Common myeloid progenitor, CD34-positive (primary cell): ENCODE measurements around the gene GNB1L.

ENCODE experiments used
- CTCF ChIA-PET: fragments of 350-600 bp; sonication (Branson Sonifier 250); formaldehyde crosslinking; loops from one replicate; lab custom pipeline; 2021; ENCODE audit warnings: antibody characterized with exemption; lab: Charles Lee
- POLR2A ChIA-PET: fragments of 350-600 bp; sonication (Branson Sonifier 250); formaldehyde crosslinking; loops from one replicate; lab custom pipeline; 2021; ENCODE audit warnings: antibody characterized with exemption; lab: Charles Lee
- DNase-seq, 3 donors: peaks; one replicate each; pipeline versions ENCODE4 v3.0.0 to v3.0.0-alpha.2; 2013
- H3K27ac ChIP-seq, 2 experiments: 1 replicate in 1 of 2; 2 replicates in 1 of 2; pipeline ENCODE4 v1.7.0; 2013; ENCODE audit warnings: inconsistent platforms in 2 of 2, low read length in 2 of 2, mild to moderate bottlenecking in 2 of 2, low read depth in 1 of 2, moderate library complexity in 1 of 2; ENCODE audit not compliant: severe bottlenecking in 2 of 2, insufficient read depth in 1 of 2, poor library complexity in 1 of 2
- H3K27me3 ChIP-seq, 5 experiments: replicated peaks in 2 of 5; 1 replicate in 3 of 5; 2 replicates in 2 of 5; pipeline versions ENCODE4 v1.6.1 to v1.7.0; 2013; ENCODE audit warnings: low read length in 4 of 5, mild to moderate bottlenecking in 2 of 5, moderate library complexity in 2 of 5, inconsistent platforms in 1 of 5; ENCODE audit not compliant: insufficient read depth in 5 of 5, control insufficient read depth in 4 of 5
- H3K36me3 ChIP-seq, 4 experiments: 1 replicate in 2 of 4; 2 replicates in 2 of 4; pipeline versions ENCODE4 v1.6.1 to v1.7.0; 2013; ENCODE audit warnings: low read length in 3 of 4, control low read depth in 1 of 4, mild to moderate bottlenecking in 1 of 4; ENCODE audit not compliant: control insufficient read depth in 4 of 4, insufficient read depth in 4 of 4
- H3K4me1 ChIP-seq, 4 experiments: 1 replicate in 3 of 4; 2 replicates in 1 of 4; pipeline versions ENCODE4 v1.6.1 to v1.7.1; 2013; ENCODE audit warnings: low read length in 3 of 4, mild to moderate bottlenecking in 3 of 4, control low read depth in 1 of 4, inconsistent platforms in 1 of 4, moderate library complexity in 1 of 4; ENCODE audit not compliant: control insufficient read depth in 4 of 4, insufficient read depth in 4 of 4; ENCODE audit errors: control extremely low read depth in 1 of 4
- H3K4me3 ChIP-seq, 7 experiments: 1 replicate in 4 of 7; 2 replicates in 3 of 7; pipeline versions ENCODE4 v1.5.1 to v1.7.0; 2013; ENCODE audit warnings: mild to moderate bottlenecking in 7 of 7, low read length in 6 of 7, moderate library complexity in 6 of 7, inconsistent platforms in 2 of 7, low read depth in 2 of 7, control low read depth in 1 of 7; ENCODE audit not compliant: insufficient read depth in 4 of 7, control insufficient read depth in 1 of 7; ENCODE audit errors: extremely low read depth in 1 of 7
- H3K9me3 ChIP-seq, 5 experiments: 1 replicate in 4 of 5; 2 replicates in 1 of 5; pipeline versions ENCODE4 v1.6.1 to v1.7.1; 2013; ENCODE audit warnings: low read length in 4 of 5, mild to moderate bottlenecking in 2 of 5, inconsistent platforms in 1 of 5, low read depth in 1 of 5, moderate library complexity in 1 of 5; ENCODE audit not compliant: control insufficient read depth in 4 of 5, insufficient read depth in 2 of 5; ENCODE audit errors: control extremely low read depth in 1 of 5
- WGBS: methylation state at CpG from one replicate; pipeline ENCODE4 v1.1.5; 2013; ENCODE audit not compliant: insufficient coverage; 5-methylcytosine and 5-hydroxymethylcytosine counted together

Gene GNB1L

GRCh38 chr22:19743651-19744050 lies 111.0 kb downstream of the GNB1L start:
- Histone ChIP-seq H3K27ac (no peak overlapping the region), H3K4me3 (no peak overlapping the region), H3K4me1 (no peaks in the 10 kb centered on the region), H3K9me3 (no peaks in the 10 kb centered on the region), H3K36me3 (no peaks in the 10 kb centered on the region), H3K27me3 (peaks cover 0 to 2% (median 0%) of the 10 kb centered on the region in 5 experiments)
- DNase-seq: no peak
- ChIA-PET CTCF (interaction anchor here (0.9 kb wide), 1 partner anchor 20 kb away, joined by 3 read pairs; no protein-coding TSS in a partner anchor), POLR2A (no interaction called here)
- WGBS: 100% methylated on average over 4 of the region's 4 CpGs

GRCh38 chr22:19743081-19743480 lies 111.6 kb downstream of the GNB1L start:
- H3K27ac ChIP-seq: no peak overlapping the region
- 96% methylated on average over 5 of the region's 6 CpGs for WGBS
- no peaks in the 10 kb centered on the region for H3K27me3 ChIP-seq
- no peak overlapping the region for H3K4me3 ChIP-seq
- no peaks in the 10 kb centered on the region for H3K4me1 ChIP-seq
- ChIA-PET POLR2A (no interaction called here), CTCF (interaction anchor here (1.0 to 3.8 kb wide), 2 partner anchors 12 to 211 kb away, joined by 3 to 30 read pairs; no protein-coding TSS in a partner anchor)
- DNase-seq: no peak
- H3K36me3 ChIP-seq: no peaks in the 10 kb centered on the region
- no peaks in the 10 kb centered on the region for H3K9me3 ChIP-seq

GRCh38 chr22:19742160-19743066 lies 112.3 kb downstream of the GNB1L start:
- Histone ChIP-seq H3K9me3 (no peaks in the 10 kb centered on the region), H3K27ac (no peak overlapping the region), H3K4me1 (no peaks in the 10 kb centered on the region), H3K4me3 (no peak overlapping the region), H3K36me3 (no peaks in the 10 kb centered on the region), H3K27me3 (no peaks in the 10 kb centered on the region)
- POLR2A ChIA-PET: no interaction called here
- CTCF ChIA-PET: interaction anchor here (1.0 to 3.8 kb wide), 3 partner anchors 11 to 211 kb away, joined by 3 to 30 read pairs (median 3); no protein-coding TSS in a partner anchor
- DNase-seq: no peak
- 93% methylated on average over 12 of the region's 21 CpGs for WGBS

- ChIA-PET POLR2A (no interaction called here), CTCF (interaction anchor here (3.8 kb wide), 1 partner anchor 10 kb away, joined by 30 read pairs; no protein-coding TSS in a partner anchor)
- Histone ChIP-seq H3K4me3 (no peak overlapping the region), H3K27ac (no peak overlapping the region), H3K36me3 (no peaks in the 10 kb centered on the region), H3K4me1 (no peaks in the 10 kb centered on the region), H3K9me3 (no peaks in the 10 kb centered on the region), H3K27me3 (no peaks in the 10 kb centered on the region)
- WGBS: 89% methylated on average over 5 of the region's 7 CpGs
- DNase-seq: no peak
Observed at GRCh38 chr22:19741053-19741452, 113.6 kb downstream of the GNB1L start.

- WGBS: 93% methylated on average over 14 of the region's 15 CpGs
- Histone ChIP-seq H3K4me1 (no peaks in the 10 kb centered on the region), H3K36me3 (no peaks in the 10 kb centered on the region), H3K9me3 (no peaks in the 10 kb centered on the region), H3K4me3 (no peak overlapping the region), H3K27ac (no peak overlapping the region), H3K27me3 (no peaks in the 10 kb centered on the region)
- no peak for DNase-seq
- ChIA-PET CTCF (interaction anchor here (3.8 kb wide), 1 partner anchor 10 kb away, joined by 30 read pairs; no protein-coding TSS in a partner anchor), POLR2A (no interaction called here)
Observed at GRCh38 chr22:19740586-19740985, 114.1 kb downstream of the GNB1L start.

GRCh38 chr22:19739911-19740449 lies 114.7 kb downstream of the GNB1L start:
- Histone ChIP-seq H3K36me3 (no peaks in the 10 kb centered on the region), H3K4me1 (no peaks in the 10 kb centered on the region), H3K27ac (no peak overlapping the region), H3K4me3 (no peak overlapping the region), H3K9me3 (no peaks in the 10 kb centered on the region), H3K27me3 (no peaks in the 10 kb centered on the region)
- DNase-seq: no peak
- WGBS: 95% methylated on average over 6 of the region's 7 CpGs
- ChIA-PET CTCF (interaction anchor here (3.8 kb wide), 1 partner anchor 9 kb away, joined by 30 read pairs; no protein-coding TSS in a partner anchor), POLR2A (no interaction called here)

- 92% methylated on average over 13 of the region's 16 CpGs for WGBS
- no peak overlapping the region for H3K27ac ChIP-seq
- POLR2A ChIA-PET: no interaction called here
- DNase-seq: no peak
- H3K36me3 ChIP-seq: no peaks in the 10 kb centered on the region
- no peaks in the 10 kb centered on the region for H3K27me3 ChIP-seq
- CTCF ChIA-PET: interaction anchor here (3.8 kb wide), 1 partner anchor 9 kb away, joined by 30 read pairs; no protein-coding TSS in a partner anchor
- H3K4me1 ChIP-seq: no peaks in the 10 kb centered on the region
- H3K9me3 ChIP-seq: no peaks in the 10 kb centered on the region
- no peak overlapping the region for H3K4me3 ChIP-seq
Observed at GRCh38 chr22:19739448-19739895, 115.2 kb downstream of the GNB1L start.
